Fibroblast of skin of back (primary cell): ENCODE measurements around the gene FOXP1.
"Not testable (repeated sequence)": the region's sequence is repeated elsewhere in the genome, so short reads cannot be mapped to it uniquely, and the experiment has no call there.

Experiments
- DNase-seq: peaks from one replicate; pipeline ENCODE4 v3.0.0-alpha.2; 2013

Gene FOXP1

GRCh38 chr3:71528816-71529215, 54.7 kb downstream of the FOXP1 start:
- DNase-seq: no peak

GRCh38 chr3:71526448-71526847, 57.1 kb downstream of the FOXP1 start:
- not testable (repeated sequence) for DNase-seq

GRCh38 chr3:71525391-71525790, 58.1 kb downstream of the FOXP1 start:
- no peak for DNase-seq

GRCh38 chr3:71524672-71525071, 58.9 kb downstream of the FOXP1 start:
- DNase-seq: no peak

- DNase-seq: peak; percentile 39
These were observed 59.9 kb downstream of the FOXP1 start for GRCh38 chr3:71523628-71524027.

- DNase-seq: no peak
These were observed 61.3 kb downstream of the FOXP1 start for GRCh38 chr3:71521940-71522876.

GRCh38 chr3:71521021-71521352, 62.5 kb downstream of the FOXP1 start:
- DNase-seq: no peak

GRCh38 chr3:71520161-71521020, 63.1 kb downstream of the FOXP1 start:
- no peak for DNase-seq

- DNase-seq: no peak
These were observed 65.4 kb downstream of the FOXP1 start for GRCh38 chr3:71518089-71518488.

GRCh38 chr3:71517271-71517791, 66.2 kb downstream of the FOXP1 start:
- peak; percentile 77 for DNase-seq

- DNase-seq: no peak
These were observed 67.7 kb downstream of the FOXP1 start for GRCh38 chr3:71515636-71516365.

GRCh38 chr3:71514621-71515020, 68.9 kb downstream of the FOXP1 start:
- peak; percentile 69 for DNase-seq

GRCh38 chr3:71513515-71513914, 70.0 kb downstream of the FOXP1 start:
- no peak for DNase-seq

- no peak for DNase-seq
These were observed 70.4 kb downstream of the FOXP1 start for GRCh38 chr3:71513081-71513480.

- no peak for DNase-seq
These were observed 71.0 kb downstream of the FOXP1 start for GRCh38 chr3:71512544-71512943.

GRCh38 chr3:71512000-71512399, 71.5 kb downstream of the FOXP1 start:
- DNase-seq: no peak

GRCh38 chr3:71511446-71511845, 72.1 kb downstream of the FOXP1 start:
- no peak for DNase-seq

- DNase-seq: peak; percentile 100
These were observed 72.5 kb downstream of the FOXP1 start for GRCh38 chr3:71511037-71511436.

GRCh38 chr3:71510510-71510909, 73.0 kb downstream of the FOXP1 start:
- DNase-seq: peak; percentile 89

GRCh38 chr3:71509066-71509465, 74.5 kb downstream of the FOXP1 start:
- peak; percentile 81 for DNase-seq

- DNase-seq: no peak
These were observed 77.7 kb downstream of the FOXP1 start for GRCh38 chr3:71505767-71506350.
